GM18868 (cell line): ENCODE measurements around the gene CNN2.

Source experiments
- ATAC-seq: cut with Tn5 transposase; IDR thresholded peaks from one replicate; pipeline ENCODE4 v1.9.1; 2021; ENCODE audit warnings: mild to moderate bottlenecking, moderate library complexity; ENCODE audit not compliant: unreplicated experiment

CNN2 gene

DNA sequence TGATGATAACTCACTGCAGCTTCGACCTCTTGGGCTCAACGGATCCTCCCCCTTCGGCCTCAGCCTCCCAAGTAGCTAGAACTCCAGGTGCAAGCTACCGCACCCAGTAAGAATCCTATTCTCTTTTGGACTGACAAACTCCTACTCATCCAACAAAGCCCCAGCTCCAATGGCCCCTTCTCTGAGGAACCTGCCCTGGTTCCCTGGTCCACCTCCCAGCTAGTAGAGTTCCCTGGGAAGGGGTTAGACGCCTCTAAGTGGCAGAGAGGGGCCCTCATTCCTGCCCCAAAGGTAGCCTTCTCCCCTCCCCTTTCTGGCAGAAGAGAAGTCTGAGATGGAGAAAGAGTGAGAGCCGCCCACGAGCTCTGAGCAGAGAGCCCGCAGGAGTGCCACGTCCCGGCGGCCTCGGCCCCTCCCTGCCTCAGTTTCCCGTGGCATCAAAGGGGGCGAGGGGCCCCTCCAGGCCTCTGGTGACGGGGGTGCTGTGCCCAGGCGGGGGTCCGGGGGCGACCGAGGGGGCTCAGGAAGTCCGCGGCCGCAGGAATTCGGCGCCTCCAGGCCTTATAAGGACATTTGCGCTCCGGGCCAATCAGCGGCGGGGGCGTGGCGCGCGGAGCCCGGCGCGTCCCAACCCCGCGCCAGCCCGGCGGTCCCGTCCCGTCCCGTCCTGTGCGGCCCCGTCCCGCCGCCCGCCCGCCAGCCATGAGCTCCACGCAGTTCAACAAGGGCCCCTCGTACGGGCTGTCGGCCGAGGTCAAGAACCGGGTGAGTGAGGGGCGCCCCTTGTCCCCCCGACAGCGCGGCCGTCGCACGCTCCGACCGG lies at the start of gene CNN2:
Gene CNN2, plus strand, starts transcription at position 649 of the 823 bp plus-strand sequence. Its CDS starts 54 bp downstream, at position 703.
- ATAC-seq = peak; percentile 62

GRCh38 chr19:977058-977464 lies 49.3 kb upstream of the CNN2 start:
- ATAC-seq = no peak

- ATAC-seq = no peak
Observed at GRCh38 chr19:979318-979741, 47.1 kb upstream of the CNN2 start.

GRCh38 chr19:980133-980998 lies 46.0 kb upstream of the CNN2 start:
- no peak for ATAC-seq

DNA sequence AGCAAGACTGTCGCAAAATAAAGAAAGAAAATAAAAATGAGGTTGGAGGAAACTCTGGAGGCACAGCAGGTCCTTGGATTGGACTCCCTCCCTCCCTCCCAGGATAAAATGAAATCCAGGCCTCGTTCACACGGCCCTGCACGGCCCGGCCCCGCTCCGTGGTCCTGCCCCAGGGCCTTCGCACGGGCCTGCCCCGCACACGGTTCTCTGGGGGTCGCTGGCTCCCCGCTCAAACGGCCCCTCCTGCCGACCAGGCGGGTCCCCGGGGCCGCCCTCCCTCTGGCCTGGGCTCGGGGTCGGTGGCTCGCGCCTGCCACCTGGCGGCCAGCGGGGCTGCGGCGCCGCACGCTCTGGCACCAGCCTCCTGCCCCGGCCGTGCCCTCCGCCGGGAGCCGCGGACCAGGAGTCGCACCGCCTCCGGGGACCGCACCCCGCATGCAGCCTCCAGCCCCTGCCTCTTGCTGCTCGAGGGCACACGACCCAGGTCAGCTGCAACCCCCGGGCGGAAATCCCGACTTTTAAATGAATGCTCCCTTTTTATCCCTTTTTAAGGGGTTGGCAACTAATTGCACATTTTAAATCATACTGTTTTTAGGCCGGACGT lies 43.7 kb upstream of the CNN2 start:
- no peak for ATAC-seq

DNA sequence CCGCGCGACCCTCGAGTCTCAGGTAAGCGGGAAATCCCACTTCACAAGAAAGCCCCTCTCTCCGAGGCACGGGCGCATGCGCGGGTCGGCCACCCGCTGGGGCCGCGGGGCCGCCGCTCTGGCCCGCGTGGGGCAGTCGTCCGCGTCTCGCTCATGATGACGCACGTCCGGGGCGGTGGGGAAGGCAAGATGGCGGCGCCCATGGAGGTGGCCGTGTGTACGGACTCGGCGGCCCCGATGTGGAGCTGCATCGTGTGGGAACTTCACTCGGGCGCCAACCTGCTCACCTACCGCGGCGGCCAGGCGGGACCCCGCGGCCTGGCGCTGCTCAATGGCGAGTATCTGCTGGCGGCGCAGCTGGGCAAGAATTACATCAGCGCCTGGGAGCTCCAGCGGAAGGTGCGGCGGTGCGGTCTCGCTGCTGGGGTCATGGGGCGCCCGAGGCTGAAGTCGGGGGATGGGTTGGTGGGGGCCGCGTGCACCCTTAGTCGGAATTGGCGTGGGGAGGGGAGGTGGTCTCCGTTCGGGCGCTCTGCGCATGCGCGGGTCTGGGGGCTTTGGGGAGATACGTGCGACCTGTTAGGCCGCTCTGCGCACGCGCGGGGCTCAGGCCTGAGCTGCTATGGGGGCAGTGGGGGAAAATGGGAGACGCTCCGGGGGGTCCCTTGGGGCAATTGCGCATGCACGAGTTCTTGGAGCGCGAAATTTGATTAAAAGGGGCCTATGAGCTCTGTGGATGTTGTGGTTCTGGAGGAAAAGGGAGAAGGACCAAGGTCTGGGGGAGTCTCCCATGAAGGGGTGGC lies 42.0 kb upstream of the CNN2 start, which contains the start of gene WDR18:
Gene WDR18, plus strand, starts transcription at position 181 of the 803 bp plus-strand sequence. Its CDS starts 9 bp downstream, at position 190.
- peak; percentile 69 for ATAC-seq

- ATAC-seq = no peak
Observed at GRCh38 chr19:986083-986482, 40.3 kb upstream of the CNN2 start.

DNA sequence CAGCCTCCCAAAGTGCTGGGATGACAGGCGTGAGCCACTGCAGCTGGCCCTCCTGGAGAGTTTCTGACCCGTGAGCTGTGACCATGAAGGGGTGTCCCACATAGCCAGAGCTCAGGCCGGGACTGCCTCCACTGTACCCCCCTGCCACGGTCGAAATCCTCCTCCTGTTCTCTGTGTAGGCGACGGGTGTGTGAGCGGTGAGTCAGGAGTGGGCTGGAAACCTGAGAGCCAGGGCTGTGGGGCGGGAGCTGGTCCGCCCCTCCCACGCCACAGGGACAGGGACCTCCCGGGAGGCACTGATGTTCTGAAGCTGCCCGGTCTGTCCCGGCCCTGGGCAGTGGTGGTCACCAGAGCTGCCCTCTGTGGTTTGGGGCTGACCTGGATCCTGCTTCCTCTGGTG lies 38.3 kb upstream of the CNN2 start:
- ATAC-seq = no peak

DNA sequence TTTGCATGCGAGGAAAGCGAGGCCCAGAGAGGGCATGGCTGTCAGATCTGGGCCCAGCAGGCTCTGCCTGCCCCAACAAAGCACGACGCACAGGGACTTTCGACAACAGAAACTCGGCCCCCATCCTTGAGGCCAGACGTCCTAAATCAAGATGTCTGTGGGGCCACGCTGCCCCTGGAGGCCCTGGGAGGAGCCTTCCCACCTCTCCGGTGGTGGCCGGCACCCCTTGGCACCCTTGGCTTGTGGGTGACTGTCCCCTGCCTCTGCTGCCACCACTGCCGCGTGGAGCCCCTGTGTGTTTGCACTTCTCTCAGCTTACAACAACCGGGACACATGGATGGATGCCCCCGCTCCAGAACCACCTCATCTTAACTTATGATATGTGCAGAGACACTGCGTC lies 37.9 kb upstream of the CNN2 start:
- ATAC-seq = no peak

DNA sequence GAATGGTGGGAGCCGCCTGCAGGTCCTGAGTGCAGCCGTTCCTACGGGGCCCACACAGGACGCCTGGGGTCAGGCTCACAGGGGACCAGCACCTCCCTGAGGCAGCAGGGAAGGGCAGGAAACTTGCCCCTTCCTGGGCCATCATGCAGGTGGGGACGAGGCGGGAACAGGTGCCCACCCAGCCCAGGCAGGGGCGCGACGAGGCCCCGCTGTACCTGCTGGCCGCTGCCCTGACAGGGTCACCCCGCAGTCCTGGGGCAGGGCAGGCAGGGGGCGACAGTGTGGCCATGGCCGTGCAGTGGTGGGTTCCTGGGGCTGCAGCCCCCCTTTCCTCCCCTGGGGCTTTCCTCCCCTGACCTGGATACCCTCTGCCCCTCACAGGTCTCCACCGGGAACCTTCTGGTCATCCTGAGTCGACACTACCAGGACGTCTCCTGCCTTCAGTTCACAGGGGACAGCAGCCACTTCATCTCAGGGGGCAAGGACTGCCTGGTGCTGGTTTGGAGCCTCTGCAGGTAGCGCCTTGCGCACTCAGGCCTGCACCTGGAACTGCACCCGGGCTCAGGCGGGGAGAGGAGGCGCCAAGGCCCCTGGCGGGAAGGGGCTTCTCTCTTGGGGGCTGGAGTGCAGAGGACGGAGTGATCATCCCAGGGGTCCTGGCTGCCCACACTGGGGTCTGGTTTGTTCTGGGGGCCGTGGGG lies 36.9 kb upstream of the CNN2 start:
- no peak for ATAC-seq

DNA sequence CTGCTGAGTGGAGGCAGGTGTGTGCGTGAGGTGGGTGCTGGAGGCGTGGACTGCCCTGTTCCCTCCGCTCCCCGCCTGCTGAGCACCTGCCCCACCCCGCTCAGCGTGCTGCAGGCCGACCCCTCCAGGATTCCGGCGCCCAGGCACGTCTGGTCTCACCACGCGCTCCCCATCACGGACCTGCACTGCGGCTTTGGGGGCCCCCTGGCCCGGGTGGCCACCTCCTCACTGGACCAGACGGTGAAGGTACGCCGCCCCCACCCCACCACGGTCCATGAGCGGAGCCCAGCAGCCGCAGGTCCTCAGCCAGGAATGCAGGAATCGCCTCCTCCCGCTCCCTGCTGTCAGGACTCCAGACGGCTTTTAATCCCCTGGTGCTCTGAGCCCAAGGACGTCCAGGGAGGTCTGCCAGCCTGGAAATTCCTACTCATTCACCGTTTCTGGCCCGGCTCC lies 36.3 kb upstream of the CNN2 start:
- no peak for ATAC-seq

DNA sequence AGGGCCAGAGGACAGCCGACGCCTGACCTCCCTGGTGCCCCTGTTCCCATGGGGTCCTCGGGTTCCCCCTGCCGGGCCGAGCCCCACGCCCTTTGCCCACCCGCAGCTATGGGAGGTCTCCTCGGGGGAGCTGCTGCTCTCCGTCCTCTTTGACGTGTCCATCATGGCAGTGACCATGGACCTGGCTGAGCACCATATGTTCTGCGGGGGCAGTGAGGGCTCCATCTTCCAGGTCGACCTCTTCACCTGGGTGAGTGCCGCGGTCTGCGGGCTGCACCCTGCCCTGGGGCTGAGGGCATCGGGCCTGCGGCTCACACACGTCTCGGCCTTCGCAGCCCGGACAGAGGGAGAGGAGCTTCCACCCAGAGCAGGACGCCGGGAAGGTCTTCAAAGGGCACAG lies 35.7 kb upstream of the CNN2 start:
- ATAC-seq = no peak

- no peak for ATAC-seq
Observed at GRCh38 chr19:991174-991931, 35.1 kb upstream of the CNN2 start.

GRCh38 chr19:991932-992669 lies 34.3 kb upstream of the CNN2 start:
- ATAC-seq = no peak

GRCh38 chr19:992670-993055 lies 33.7 kb upstream of the CNN2 start:
- ATAC-seq = no peak

GRCh38 chr19:993361-993830 lies 33.0 kb upstream of the CNN2 start:
- no peak for ATAC-seq

GRCh38 chr19:993831-994393 lies 32.5 kb upstream of the CNN2 start:
- no peak for ATAC-seq

GRCh38 chr19:994516-994915 lies 31.9 kb upstream of the CNN2 start:
- ATAC-seq = no peak
